ENCODE results near the gene FAAP20.

DNA sequence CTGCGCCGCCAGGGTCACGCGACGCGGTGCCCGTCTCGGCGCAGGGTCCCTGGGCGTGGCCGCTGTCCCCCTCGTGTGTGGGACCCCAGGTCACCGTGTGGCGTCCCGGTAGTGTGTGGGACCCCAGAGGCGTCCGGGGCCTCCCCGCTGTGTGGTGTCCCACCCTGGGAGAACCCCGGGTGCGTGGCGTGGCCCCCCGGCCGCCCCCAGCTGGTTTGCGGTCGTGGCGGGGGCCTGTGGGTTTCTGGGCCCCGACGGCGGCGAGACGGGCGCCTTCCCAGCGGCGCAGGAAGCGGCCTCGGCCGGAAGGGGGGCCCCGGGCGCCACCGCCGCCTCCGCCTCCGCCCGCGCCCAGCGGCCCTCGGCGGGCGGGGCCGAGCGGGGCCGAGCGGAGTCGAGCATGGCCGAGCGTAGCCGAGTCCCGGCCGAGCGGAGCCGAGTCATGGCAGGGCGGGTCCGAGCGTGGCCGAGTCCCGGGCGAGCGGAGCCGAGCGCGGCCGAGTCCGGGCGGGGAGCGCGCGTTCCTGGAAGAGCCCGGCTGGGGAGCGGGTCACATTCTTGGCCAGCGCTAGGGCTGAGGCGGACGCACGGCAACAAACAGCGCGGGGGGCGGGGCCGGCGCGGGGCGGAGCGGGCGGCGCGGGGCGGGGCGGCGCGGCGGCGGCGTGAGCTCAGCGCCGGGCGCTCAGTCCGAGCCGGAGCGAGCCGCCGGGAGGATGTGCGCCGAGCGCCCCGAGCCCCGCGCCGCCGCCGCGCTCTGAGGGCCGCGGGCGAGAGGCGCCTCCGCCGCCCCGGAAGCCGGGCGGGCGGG is 33.0 kb upstream of the FAAP20 start:
- TF ChIP-seq CBX2 (IDR thresholded peaks at IDR 0.05; ENCODE audit: borderline replicate concordance, low read depth) (no peak), POLR2A (IDR thresholded peaks at IDR 0.05; ENCODE audit: low read length) (peak; percentile 65), SREBF2 (IDR thresholded peaks at IDR 0.05) (no peak), JUNB (IDR thresholded peaks at IDR 0.05) (no peak), HOXB13 (CRISPR knock-in tag; IDR thresholded peaks at IDR 0.05; ENCODE audit: low read depth) (no peak), RCOR1 (IDR thresholded peaks at IDR 0.05; ENCODE audit: low read depth, low read length) (no peak), EP300 (IDR thresholded peaks at IDR 0.05) (no peak)
- TF ChIP-seq, protein P1, sequence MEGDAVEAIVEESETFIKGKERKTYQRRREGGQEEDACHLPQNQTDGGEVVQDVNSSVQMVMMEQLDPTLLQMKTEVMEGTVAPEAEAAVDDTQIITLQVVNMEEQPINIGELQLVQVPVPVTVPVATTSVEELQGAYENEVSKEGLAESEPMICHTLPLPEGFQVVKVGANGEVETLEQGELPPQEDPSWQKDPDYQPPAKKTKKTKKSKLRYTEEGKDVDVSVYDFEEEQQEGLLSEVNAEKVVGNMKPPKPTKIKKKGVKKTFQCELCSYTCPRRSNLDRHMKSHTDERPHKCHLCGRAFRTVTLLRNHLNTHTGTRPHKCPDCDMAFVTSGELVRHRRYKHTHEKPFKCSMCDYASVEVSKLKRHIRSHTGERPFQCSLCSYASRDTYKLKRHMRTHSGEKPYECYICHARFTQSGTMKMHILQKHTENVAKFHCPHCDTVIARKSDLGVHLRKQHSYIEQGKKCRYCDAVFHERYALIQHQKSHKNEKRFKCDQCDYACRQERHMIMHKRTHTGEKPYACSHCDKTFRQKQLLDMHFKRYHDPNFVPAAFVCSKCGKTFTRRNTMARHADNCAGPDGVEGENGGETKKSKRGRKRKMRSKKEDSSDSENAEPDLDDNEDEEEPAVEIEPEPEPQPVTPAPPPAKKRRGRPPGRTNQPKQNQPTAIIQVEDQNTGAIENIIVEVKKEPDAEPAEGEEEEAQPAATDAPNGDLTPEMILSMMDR (IDR thresholded peaks at IDR 0.05) = no peak
